DOHH2 (cell line): ENCODE measurements around the gene FZD8.

Experiments
- CTCF ChIP-seq: fragments of 200-600 bp; sonication (generic); IDR thresholded peaks from one replicate; pipeline ENCODE4 v1.5.1; 2014; ENCODE audit warnings: antibody characterized with exemption, mild to moderate bottlenecking, low read depth, low read length; ENCODE audit not compliant: poor library complexity, severe bottlenecking
- EZH2phosphoT487 ChIP-seq: fragments of 200-600 bp; sonication (generic); IDR thresholded peaks from 2 replicates; pipeline ENCODE4 v1.6.1; 2017; ENCODE audit warnings: borderline replicate concordance, mild to moderate bottlenecking, antibody characterized with exemption, low read length, moderate library complexity, mixed read lengths

- TF ChIP-seq CTCF (no peak), EZH2phosphoT487 (no peak)
These were observed 19.1 kb upstream of the FZD8 start for GRCh38 chr10:35661236-35661635.
